Loucy (cell line): Measurements from ENCODE around the gene GNAI1.

Experiments used
- H2AFZ ChIP-seq: fragments of 200-600 bp; sonication (generic); 2 replicates; pipeline ENCODE4 v1.6.0; 2016; ENCODE audit warnings: antibody characterized with exemption, mild to moderate bottlenecking, low read length, moderate library complexity
- H3F3A ChIP-seq: fragments of 200-600 bp; 2 replicates; pipeline ENCODE4 v1.6.0; 2016; ENCODE audit warnings: antibody characterized with exemption, low read depth, mild to moderate bottlenecking
- H3K27me3 ChIP-seq: fragments of 200-600 bp; sonication (generic); 2 replicates; pipeline ENCODE4 v1.6.1; 2014; ENCODE audit warnings: low read length, mild to moderate bottlenecking; ENCODE audit not compliant: insufficient read depth, poor library complexity, severe bottlenecking
- H3K36me3 ChIP-seq: fragments of 200-600 bp; sonication (generic); 2 replicates; pipeline ENCODE4 v1.6.1; 2016; ENCODE audit warnings: low read length; ENCODE audit not compliant: insufficient read depth
- H3K4me1 ChIP-seq: fragments of 200-600 bp; sonication (generic); 2 replicates; pipeline ENCODE4 v1.5.1; 2014; ENCODE audit warnings: low read length, mild to moderate bottlenecking; ENCODE audit not compliant: insufficient read depth, poor library complexity, severe bottlenecking
- H3K4me2 ChIP-seq: fragments of 200-600 bp; sonication (generic); 2 replicates; pipeline ENCODE4 v1.6.0; 2014; ENCODE audit warnings: antibody characterized with exemption, low read length, low read depth, mild to moderate bottlenecking; ENCODE audit not compliant: poor library complexity, severe bottlenecking
- H3K4me3 ChIP-seq: fragments of 200-600 bp; sonication (generic); 2 replicates; pipeline ENCODE4 v1.5.1; 2014; ENCODE audit warnings: low read length, mild to moderate bottlenecking, mixed read lengths; ENCODE audit not compliant: poor library complexity, severe bottlenecking
- H3K79me2 ChIP-seq: fragments of 200-600 bp; sonication (generic); 2 replicates; pipeline ENCODE4 v1.6.1; 2014; ENCODE audit warnings: low read length; ENCODE audit not compliant: insufficient read depth
- H3K9ac ChIP-seq: fragments of 200-600 bp; sonication (generic); 2 replicates; pipeline ENCODE4 v1.6.0; 2014; ENCODE audit warnings: mild to moderate bottlenecking, low read depth, low read length, moderate library complexity; ENCODE audit not compliant: poor library complexity, severe bottlenecking
- H3K9me2 ChIP-seq: fragments of 200-600 bp; sonication (generic); replicated peaks from 2 replicates; pipeline ENCODE4 v1.6.1; 2016; ENCODE audit warnings: low read depth, low read length, mixed read lengths
- H3K9me3 ChIP-seq: fragments of 200-600 bp; sonication (generic); 2 replicates; pipeline ENCODE4 v1.6.1; 2014; ENCODE audit warnings: mild to moderate bottlenecking, antibody characterized with exemption, low read length, low read depth; ENCODE audit not compliant: insufficient read depth
- H4K20me1 ChIP-seq: fragments of 200-600 bp; sonication (generic); 2 replicates; pipeline ENCODE4 v1.6.0; 2014; ENCODE audit warnings: antibody characterized with exemption, low read length, mild to moderate bottlenecking; ENCODE audit not compliant: insufficient read depth, poor library complexity, severe bottlenecking
- CTCF ChIP-seq: fragments of 200-600 bp; sonication (generic); conservative IDR thresholded peaks from 2 replicates; pipeline ENCODE4 v1.5.1; 2014; ENCODE audit warnings: mild to moderate bottlenecking, antibody characterized with exemption, low read length
- EZH2phosphoT487 ChIP-seq: fragments of 200-600 bp; IDR thresholded peaks from 2 replicates; pipeline ENCODE4 v1.6.1; 2018; ENCODE audit warnings: antibody characterized with exemption, mild to moderate bottlenecking, moderate library complexity, borderline replicate concordance

GNAI1 gene

GRCh38 chr7:80095545-80095944 lies 39.1 kb upstream of the GNAI1 start:
- H3K9me3 ChIP-seq = no peaks in the 10 kb centered on the region
- no peaks in the 10 kb centered on the region for H4K20me1 ChIP-seq
- TF ChIP-seq EZH2phosphoT487 = no peak
- TF ChIP-seq CTCF = peak; percentile 63
- H3K36me3 ChIP-seq = no peaks in the 10 kb centered on the region
- no peak overlapping the region for H3K4me3 ChIP-seq
- peaks cover 11% of the 10 kb centered on the region for H3K4me1 ChIP-seq
- H2AFZ ChIP-seq = no peak overlapping the region
- H3K9ac ChIP-seq = no peak overlapping the region
- H3K9me2 ChIP-seq = no peaks in the 10 kb centered on the region
- H3K27me3 ChIP-seq = no peaks in the 10 kb centered on the region
- no peaks in the 10 kb centered on the region for H3F3A ChIP-seq
- no peaks in the 10 kb centered on the region for H3K79me2 ChIP-seq
- no peak overlapping the region for H3K4me2 ChIP-seq

- no peaks in the 10 kb centered on the region for H3K27me3 ChIP-seq
- no peaks in the 10 kb centered on the region for H3K36me3 ChIP-seq
- H3K9me2 ChIP-seq = no peaks in the 10 kb centered on the region
- peaks cover 11% of the 10 kb centered on the region for H3K4me1 ChIP-seq
- no peak overlapping the region for H3K4me3 ChIP-seq
- peaks cover 9% of the 10 kb centered on the region for H3K9me3 ChIP-seq
- no peak for TF ChIP-seq EZH2phosphoT487
- TF ChIP-seq CTCF = no peak
- H3K9ac ChIP-seq = no peak overlapping the region
- no peaks in the 10 kb centered on the region for H3F3A ChIP-seq
- no peaks in the 10 kb centered on the region for H4K20me1 ChIP-seq
- H3K79me2 ChIP-seq = no peaks in the 10 kb centered on the region
- H2AFZ ChIP-seq = no peak overlapping the region
- no peak overlapping the region for H3K4me2 ChIP-seq
Measured at GRCh38 chr7:80097756-80098155, 36.9 kb upstream of the GNAI1 start.

GRCh38 chr7:80098795-80099194 lies 35.8 kb upstream of the GNAI1 start:
- H3K9me3 ChIP-seq = peaks cover 14% of the 10 kb centered on the region
- peak; percentile 54 for TF ChIP-seq CTCF
- no peak for TF ChIP-seq EZH2phosphoT487
- H3K9ac ChIP-seq = no peak overlapping the region
- H3K4me3 ChIP-seq = no peak overlapping the region
- no peak overlapping the region for H3K4me2 ChIP-seq
- peaks cover 11% of the 10 kb centered on the region for H3K4me1 ChIP-seq
- H3K36me3 ChIP-seq = no peaks in the 10 kb centered on the region
- H3K9me2 ChIP-seq = no peaks in the 10 kb centered on the region
- H2AFZ ChIP-seq = 0 out of 2 replicates have a peak overlapping the region, but pooled peaks have one; percentile 11
- H3K27me3 ChIP-seq = no peaks in the 10 kb centered on the region
- no peaks in the 10 kb centered on the region for H4K20me1 ChIP-seq
- H3K79me2 ChIP-seq = no peaks in the 10 kb centered on the region
- no peaks in the 10 kb centered on the region for H3F3A ChIP-seq
